PC-9 (cell line): ENCODE data around the gene CKS1B.

Source experiments
- EZH2 ChIP-seq: fragments of 200-600 bp; sonication (generic); IDR thresholded peaks from 2 replicates; pipeline ENCODE4 v1.8.0; 2017; ENCODE audit warnings: antibody characterized with exemption, low read depth
- TF ChIP-seq, protein P1 (sequence below): fragments of 200-600 bp; sonication (generic); conservative IDR thresholded peaks from 2 replicates; pipeline ENCODE4 v1.6.1; 2017; ENCODE audit warnings: mixed run types, antibody characterized with exemption, mild to moderate bottlenecking, moderate library complexity

- TF ChIP-seq, protein P1, sequence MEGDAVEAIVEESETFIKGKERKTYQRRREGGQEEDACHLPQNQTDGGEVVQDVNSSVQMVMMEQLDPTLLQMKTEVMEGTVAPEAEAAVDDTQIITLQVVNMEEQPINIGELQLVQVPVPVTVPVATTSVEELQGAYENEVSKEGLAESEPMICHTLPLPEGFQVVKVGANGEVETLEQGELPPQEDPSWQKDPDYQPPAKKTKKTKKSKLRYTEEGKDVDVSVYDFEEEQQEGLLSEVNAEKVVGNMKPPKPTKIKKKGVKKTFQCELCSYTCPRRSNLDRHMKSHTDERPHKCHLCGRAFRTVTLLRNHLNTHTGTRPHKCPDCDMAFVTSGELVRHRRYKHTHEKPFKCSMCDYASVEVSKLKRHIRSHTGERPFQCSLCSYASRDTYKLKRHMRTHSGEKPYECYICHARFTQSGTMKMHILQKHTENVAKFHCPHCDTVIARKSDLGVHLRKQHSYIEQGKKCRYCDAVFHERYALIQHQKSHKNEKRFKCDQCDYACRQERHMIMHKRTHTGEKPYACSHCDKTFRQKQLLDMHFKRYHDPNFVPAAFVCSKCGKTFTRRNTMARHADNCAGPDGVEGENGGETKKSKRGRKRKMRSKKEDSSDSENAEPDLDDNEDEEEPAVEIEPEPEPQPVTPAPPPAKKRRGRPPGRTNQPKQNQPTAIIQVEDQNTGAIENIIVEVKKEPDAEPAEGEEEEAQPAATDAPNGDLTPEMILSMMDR: no peak
- no peak for TF ChIP-seq EZH2
Measured at GRCh38 chr1:155016231-155016831, 41.9 kb downstream of the CKS1B start.
